ENCODE results near the gene IFT80. TPM values are rescaled to one million over a fixed set of nuclear protein-coding genes. Genes with fewer than 3 reads are reported as not detected.

The IFT80 gene
- total and polyA plus RNA-seq, 3 donors from 2014 or later = 32.0 to 74.9 (median 55.4) TPM

GRCh38 chr3:160434071-160434470, 35.0 kb upstream of the IFT80 start:
- H3K4me3 ChIP-seq = no peak overlapping the region
- H3K27me3 ChIP-seq = no peaks in the 10 kb centered on the region
- TF ChIP-seq POLR2A (IDR thresholded peaks at IDR 0.05) = no peak
- TF ChIP-seq CTCF (IDR thresholded peaks at IDR 0.05) = no peak
- no peak overlapping the region for H3K27ac ChIP-seq
- intact Hi-C loops (cut with DNase I; ENCODE audit: low total_unique reads) = no loop called here
- H3K4me1 ChIP-seq = no peaks in the 10 kb centered on the region
- WGBS, 2 donors = 76 to 79% methylated on average over 2 of the region's 2 CpGs
- no peaks in the 10 kb centered on the region for H3K9me3 ChIP-seq
- no peak for DNase-seq
- H3K36me3 ChIP-seq (ENCODE audit: low read depth, missing control alignments) = no peaks in the 10 kb centered on the region

GRCh38 chr3:160427832-160428424, 28.9 kb upstream of the IFT80 start:
- DNase-seq = no peak
- TF ChIP-seq POLR2A (IDR thresholded peaks at IDR 0.05) = no peak
- no peak for TF ChIP-seq CTCF (IDR thresholded peaks at IDR 0.05)
- Histone ChIP-seq H3K9me3 (no peaks in the 10 kb centered on the region), H3K4me1 (no peaks in the 10 kb centered on the region), H3K36me3 (ENCODE audit: low read depth, missing control alignments) (no peaks in the 10 kb centered on the region), H3K27ac (no peak overlapping the region), H3K27me3 (no peaks in the 10 kb centered on the region), H3K4me3 (no peak overlapping the region)
- 94 to 95% methylated on average over 11 of the region's 11 CpGs for WGBS, 2 donors
- intact Hi-C loops (cut with DNase I; ENCODE audit: low total_unique reads) = no loop called here

DNA sequence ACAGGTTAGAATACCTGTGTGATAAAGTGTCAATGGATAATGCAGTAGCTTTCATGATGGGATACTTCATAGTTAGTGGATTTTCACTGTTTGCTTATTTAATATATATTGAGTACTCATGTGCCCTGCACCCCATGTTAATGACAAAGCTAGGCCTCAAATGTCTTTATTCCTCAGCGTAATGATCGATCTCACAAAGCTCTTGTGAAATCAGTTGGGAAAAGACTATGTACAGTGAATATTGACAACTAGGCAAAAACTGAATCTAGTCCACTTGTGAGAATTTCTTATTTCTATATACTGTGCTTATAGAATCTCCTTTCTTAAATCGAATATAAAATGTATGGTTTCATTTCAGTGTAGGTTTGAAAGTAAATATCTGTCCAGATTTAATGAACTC, 18.3 kb upstream of the IFT80 start:
- Histone ChIP-seq H3K4me3 (no peak overlapping the region), H3K27ac (no peak overlapping the region), H3K9me3 (no peaks in the 10 kb centered on the region), H3K27me3 (no peaks in the 10 kb centered on the region), H3K4me1 (no peaks in the 10 kb centered on the region), H3K36me3 (ENCODE audit: low read depth, missing control alignments) (no peaks in the 10 kb centered on the region)
- DNase-seq = no peak
- intact Hi-C loops (cut with DNase I; ENCODE audit: low total_unique reads) = no loop called here
- 57 to 80% methylated on average over 3 of the region's 3 CpGs for WGBS, 2 donors
- TF ChIP-seq CTCF (IDR thresholded peaks at IDR 0.05) = no peak
- no peak for TF ChIP-seq POLR2A (IDR thresholded peaks at IDR 0.05)

- H3K4me1 ChIP-seq = peaks cover 4% of the 10 kb centered on the region
- no peaks in the 10 kb centered on the region for H3K9me3 ChIP-seq
- H3K27ac ChIP-seq = no peak overlapping the region
- TF ChIP-seq POLR2A (IDR thresholded peaks at IDR 0.05) = no peak
- peak; percentile 57 to 89 (median 77) for TF ChIP-seq CTCF (IDR thresholded peaks at IDR 0.05)
- no peaks in the 10 kb centered on the region for H3K27me3 ChIP-seq
- no peaks in the 10 kb centered on the region for H3K36me3 ChIP-seq (ENCODE audit: low read depth, missing control alignments)
- no peak overlapping the region for H3K4me3 ChIP-seq
- WGBS, 2 donors = 52 to 57% methylated on average over 3 of the region's 3 CpGs
- DNase-seq = peak; percentile 61
- intact Hi-C loops (cut with DNase I; ENCODE audit: low total_unique reads) = no loop called here
These were observed 14.7 kb upstream of the IFT80 start for GRCh38 chr3:160413613-160414248.

DNA sequence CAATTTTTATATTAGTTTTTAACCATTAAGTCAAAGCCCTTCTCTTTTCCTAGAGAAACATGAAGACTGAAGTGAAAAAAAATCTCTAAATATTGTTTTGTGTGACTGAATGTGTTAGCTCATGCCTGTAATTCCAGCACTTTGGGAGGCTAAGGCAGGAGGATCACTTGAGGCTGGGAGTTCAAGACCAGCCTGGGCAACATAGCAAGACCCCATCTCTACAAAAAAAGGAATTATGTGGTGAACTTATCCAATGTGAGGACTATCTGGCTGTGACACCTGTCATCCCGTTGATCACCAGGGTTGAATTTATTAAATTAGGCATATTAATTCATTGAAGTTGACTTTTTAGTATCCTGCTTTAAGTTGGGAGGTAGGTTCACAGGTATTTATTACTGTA, 13.5 kb upstream of the IFT80 start:
- 39 to 82% methylated on average over 1 of the region's 1 CpG for WGBS, 2 donors
- H3K4me3 ChIP-seq = no peak overlapping the region
- no peak for TF ChIP-seq CTCF (IDR thresholded peaks at IDR 0.05)
- no peak for TF ChIP-seq POLR2A (IDR thresholded peaks at IDR 0.05)
- H3K27me3 ChIP-seq = no peaks in the 10 kb centered on the region
- no peak for DNase-seq
- H3K36me3 ChIP-seq (ENCODE audit: low read depth, missing control alignments) = no peaks in the 10 kb centered on the region
- peaks cover 4% of the 10 kb centered on the region for H3K4me1 ChIP-seq
- H3K27ac ChIP-seq = no peak overlapping the region
- intact Hi-C loops (cut with DNase I; ENCODE audit: low total_unique reads) = no loop called here
- H3K9me3 ChIP-seq = no peaks in the 10 kb centered on the region
